GM18520 (cell line): Measurements from ENCODE around the gene CDKN1C.
"Not testable (repeated sequence)": the region's sequence is repeated elsewhere in the genome, so short reads cannot be mapped to it uniquely, and the experiment has no call there.

Source experiments
- ATAC-seq: cut with Tn5 transposase; IDR thresholded peaks from one replicate; pipeline ENCODE4 v1.9.1; 2021; ENCODE audit not compliant: unreplicated experiment

Gene CDKN1C

GRCh38 chr11:2909133-2909902 is 23.7 kb upstream of the CDKN1C start:
- ATAC-seq: no peak

GRCh38 chr11:2908130-2908529 is 22.6 kb upstream of the CDKN1C start:
- no peak for ATAC-seq

GRCh38 chr11:2905299-2905698 is 19.7 kb upstream of the CDKN1C start:
- ATAC-seq: not testable (repeated sequence)

GRCh38 chr11:2904153-2905052 is 18.8 kb upstream of the CDKN1C start:
- ATAC-seq: no peak

GRCh38 chr11:2903672-2904011 is 18.1 kb upstream of the CDKN1C start:
- ATAC-seq: no peak

- ATAC-seq: no peak
Observed at GRCh38 chr11:2902784-2903671, 17.5 kb upstream of the CDKN1C start.

- peak; percentile 86 for ATAC-seq
Observed at GRCh38 chr11:2901854-2902783, 16.5 kb upstream of the CDKN1C start.

GRCh38 chr11:2901196-2901796 is 15.7 kb upstream of the CDKN1C start:
- no peak for ATAC-seq

- no peak for ATAC-seq
Observed at GRCh38 chr11:2899080-2899783, 13.7 kb upstream of the CDKN1C start.

- ATAC-seq: no peak
Observed at GRCh38 chr11:2898366-2899079, 12.9 kb upstream of the CDKN1C start.

GRCh38 chr11:2897048-2897447 is 11.5 kb upstream of the CDKN1C start:
- ATAC-seq: no peak

GRCh38 chr11:2896047-2896446 is 10.5 kb upstream of the CDKN1C start:
- ATAC-seq: no peak

GRCh38 chr11:2893935-2894334 is 8.4 kb upstream of the CDKN1C start:
- ATAC-seq: no peak

GRCh38 chr11:2892967-2893528 is 7.5 kb upstream of the CDKN1C start:
- ATAC-seq: no peak

GRCh38 chr11:2892215-2892966 is 6.8 kb upstream of the CDKN1C start:
- no peak for ATAC-seq

- no peak for ATAC-seq
Observed at GRCh38 chr11:2891326-2892214, 6.0 kb upstream of the CDKN1C start.
